ENCODE data around the gene ZNF174. TPM values are rescaled to one million over a fixed set of nuclear protein-coding genes. Genes with fewer than 3 reads are reported as not detected.
A peak's percentile ranks its signal among the peaks of the same experiment; 100 is the strongest.

Gene ZNF174
- total RNA-seq, 1 donor from 2014 or later, result 11.3 TPM

DNA sequence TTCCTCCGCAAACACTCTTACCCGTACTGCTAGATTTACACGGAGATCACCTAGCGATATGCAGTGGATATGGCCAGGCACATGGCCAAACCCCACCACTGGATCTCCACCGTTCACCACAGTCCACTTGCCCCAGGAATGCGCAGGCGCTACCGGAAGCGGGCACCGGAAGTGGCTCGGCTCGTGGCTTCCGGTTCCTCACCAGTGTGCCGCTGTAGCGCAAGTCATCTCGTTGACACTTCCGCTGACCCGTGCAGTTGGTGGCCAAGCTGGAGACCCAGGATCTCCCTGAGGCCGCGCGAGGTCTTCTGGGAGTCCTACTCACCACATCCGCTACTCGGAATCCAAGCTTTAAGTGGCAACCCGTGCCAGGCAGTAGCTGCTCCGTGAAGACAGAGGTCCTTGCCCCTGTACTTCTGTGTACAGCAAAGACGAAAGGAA lies 30.8 kb downstream of the ZNF174 start:
- peak; percentile 75 for DNase-seq
- ATAC-seq (ENCODE audit: poor library complexity), result peak; percentile 72
- intact Hi-C loops (cut with DNase I), result loop anchor here (10.0 kb wide), 1 partner anchor 47 kb away; no protein-coding TSS in a partner anchor

DNA sequence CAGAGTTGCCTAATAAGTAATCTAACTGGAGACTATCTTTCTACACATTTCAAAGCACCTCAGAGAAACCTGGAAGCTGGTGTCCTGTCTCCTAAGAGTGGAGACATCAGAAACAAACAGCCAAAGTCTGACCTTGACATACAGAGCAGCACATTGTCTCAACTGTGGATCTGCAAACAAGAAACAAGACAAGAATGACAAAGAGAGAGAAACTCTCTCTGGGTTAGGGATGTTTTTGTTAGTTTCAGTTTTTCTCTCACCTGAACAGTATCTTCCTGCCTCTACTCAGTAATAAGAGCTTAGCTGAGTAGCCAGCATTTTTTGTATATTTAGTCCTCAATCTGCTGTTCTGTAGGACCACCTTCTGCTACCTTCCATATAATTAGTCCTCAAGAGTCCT lies 33.4 kb downstream of the ZNF174 start:
- peak; percentile 18 for ATAC-seq (ENCODE audit: poor library complexity)
- DNase-seq, result no peak
- intact Hi-C loops (cut with DNase I), result loop anchor here (10.0 kb wide), 1 partner anchor 50 kb away; no protein-coding TSS in a partner anchor

GRCh38 chr16:3439637-3440036 lies 38.6 kb downstream of the ZNF174 start:
- ATAC-seq (ENCODE audit: poor library complexity) (no peak), DNase-seq (no peak)
- intact Hi-C loops (cut with DNase I), result loop anchor here (10.0 kb wide), 1 partner anchor 55 kb away; no protein-coding TSS in a partner anchor

DNA sequence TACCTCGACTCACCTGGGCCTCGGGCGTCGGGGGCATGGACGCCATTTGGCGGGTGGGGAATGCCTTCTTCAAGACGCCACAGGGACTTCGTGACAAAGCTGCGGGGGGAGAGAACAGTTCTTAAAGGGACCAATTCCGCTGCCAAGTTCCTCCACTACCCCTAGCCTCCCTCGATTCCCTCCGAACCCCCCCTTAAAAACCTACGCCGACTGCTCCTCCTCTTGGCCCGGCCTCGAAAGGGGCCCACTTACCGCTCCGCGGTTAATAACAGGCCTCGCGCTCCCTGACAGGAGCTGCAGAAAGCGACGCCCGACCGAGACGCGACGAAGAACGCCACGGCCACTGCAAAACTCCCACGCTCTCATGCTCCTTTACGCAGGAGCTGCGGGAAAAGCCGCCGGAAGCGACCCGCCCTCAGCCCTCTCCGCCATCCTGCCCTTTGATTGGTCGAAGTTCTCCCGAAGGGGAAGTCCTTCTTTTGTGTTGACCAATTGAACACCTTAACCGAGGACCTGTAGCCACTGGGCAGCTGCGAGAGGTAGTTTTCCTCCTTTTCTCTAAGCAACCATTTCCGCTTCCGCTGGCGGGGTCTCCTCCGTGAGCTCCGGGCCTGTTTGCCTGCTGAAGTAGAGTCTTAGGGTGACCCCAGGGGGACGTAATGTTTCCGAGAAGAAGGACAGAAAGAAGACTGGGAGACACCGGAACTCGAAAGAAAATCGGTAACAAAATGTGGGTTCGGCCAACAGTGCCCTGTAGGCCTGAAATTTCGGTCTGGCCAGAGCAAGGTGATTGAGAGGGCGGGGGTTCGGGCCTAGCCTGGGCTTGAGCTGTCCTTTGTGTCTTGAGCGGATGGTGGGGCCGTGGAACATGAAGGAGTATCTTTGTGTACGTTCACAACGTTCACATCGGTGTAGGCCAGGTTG lies 42.4 kb downstream of the ZNF174 start, which contains the start of the genes NAA60 and ZNF597:
TSS of gene NAA60 (plus strand) at position 573 of the 924 bp plus-strand sequence. CDS start 32,548 bp downstream, outside the sequence.
TSS of gene ZNF597 (minus strand) at position 397 of the 924 bp plus-strand sequence. CDS start at position 46, 351 bp downstream.
- intact Hi-C loops (cut with DNase I), result no loop called here
- ATAC-seq (ENCODE audit: poor library complexity), result peak; percentile 99
- DNase-seq, result peak; percentile 81

DNA sequence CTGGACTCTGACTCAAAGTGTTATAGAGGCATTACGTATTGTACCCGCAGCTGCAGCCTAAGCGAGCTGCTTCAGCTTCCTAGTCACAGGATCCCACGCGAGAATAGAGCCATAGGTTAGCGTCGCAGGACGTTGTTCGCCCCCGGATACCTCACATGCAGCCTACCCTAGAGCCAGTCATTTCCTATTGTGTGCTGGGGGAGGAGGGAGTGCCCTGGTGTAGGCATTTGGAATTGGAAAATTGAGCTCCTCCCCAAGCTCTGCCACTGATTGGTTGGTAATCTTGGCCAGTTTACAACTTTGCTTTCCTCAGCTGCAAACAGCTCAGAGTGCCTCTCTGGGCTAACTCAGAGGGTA lies 43.0 kb downstream of the ZNF174 start:
- DNase-seq (no peak), ATAC-seq (ENCODE audit: poor library complexity) (peak; percentile 72)
- intact Hi-C loops (cut with DNase I), result no loop called here

GRCh38 chr16:3454093-3454492 lies 53.1 kb downstream of the ZNF174 start:
- no peak for ATAC-seq (ENCODE audit: poor library complexity)
- intact Hi-C loops (cut with DNase I), result no loop called here
- DNase-seq, result no peak

DNA sequence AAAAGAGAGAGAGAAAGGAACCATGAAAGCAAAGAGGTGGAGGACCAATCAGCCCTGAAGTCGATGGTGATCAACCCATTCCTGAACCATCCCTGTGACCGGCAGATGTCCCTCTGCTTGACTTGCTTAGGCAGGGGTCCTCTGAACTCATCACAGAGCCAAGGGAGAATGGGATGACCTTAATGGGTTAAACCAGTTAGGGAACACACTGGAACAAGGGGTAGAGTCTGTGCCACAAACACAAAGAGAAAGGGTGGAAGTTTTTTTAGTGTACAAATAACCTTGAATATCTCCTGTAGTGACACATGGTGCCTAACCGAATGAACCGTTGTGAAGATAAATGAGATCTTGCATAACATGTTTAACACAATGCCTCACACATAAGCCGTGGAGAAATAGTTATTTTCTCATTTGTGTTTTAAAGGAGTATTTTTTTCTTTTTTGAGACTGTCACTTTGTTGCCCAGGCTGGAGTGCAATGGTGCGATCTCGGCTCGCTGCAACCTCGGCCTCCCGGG lies 53.7 kb downstream of the ZNF174 start:
- ATAC-seq (ENCODE audit: poor library complexity), result no peak
- intact Hi-C loops (cut with DNase I), result loop anchor here (5.0 kb wide), 2 partner anchors 147 to 192 kb away; partner anchors contain the start of genes TIGD7 and ZNF75A
- DNase-seq, result no peak

DNA sequence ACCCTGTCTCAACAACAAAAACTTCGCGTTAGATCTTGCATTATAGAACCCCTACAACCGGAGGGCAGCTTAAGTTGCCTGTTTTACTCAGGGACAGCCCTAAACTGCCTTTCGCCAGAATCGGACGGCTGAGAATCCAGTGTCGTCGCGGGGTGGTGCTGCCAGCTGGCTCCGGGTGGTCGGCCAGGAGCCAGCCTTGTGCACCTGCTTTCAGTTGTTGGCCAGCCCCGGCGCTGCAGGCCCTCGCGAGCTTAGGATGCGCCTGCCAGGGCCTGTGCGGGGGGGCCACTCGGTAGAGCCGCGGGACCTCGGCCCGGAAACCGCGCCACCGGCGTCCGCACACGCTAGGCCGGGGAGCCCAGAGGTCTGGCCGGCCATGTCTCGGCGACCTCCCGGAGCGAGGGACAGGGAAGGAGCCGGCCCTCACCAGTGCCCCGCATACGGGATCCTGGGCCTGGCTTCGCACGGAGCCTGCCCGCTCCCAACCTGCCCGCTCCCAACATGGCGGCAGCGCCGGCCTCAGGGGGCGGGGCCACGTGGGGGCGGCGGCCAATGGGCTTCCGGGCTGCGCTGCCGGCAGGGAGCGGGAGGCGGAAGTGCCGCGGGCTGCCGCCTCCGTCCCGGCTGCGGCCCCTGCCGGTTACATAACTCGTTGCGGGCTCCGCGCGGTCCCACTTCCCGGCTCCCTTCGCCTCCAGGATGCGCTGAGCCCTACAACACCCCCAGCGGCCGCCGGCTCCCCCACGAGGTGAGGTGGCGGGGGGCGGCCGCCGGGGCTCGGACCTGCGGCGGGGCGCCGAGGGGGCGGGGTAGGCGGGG lies 56.6 kb downstream of the ZNF174 start:
- ATAC-seq (ENCODE audit: poor library complexity), result peak; percentile 91
- intact Hi-C loops (cut with DNase I), result loop anchor here (5.0 kb wide), 2 partner anchors 150 to 195 kb away; partner anchors contain the start of genes TIGD7 and ZNF75A
- peak; percentile 95 for DNase-seq

DNA sequence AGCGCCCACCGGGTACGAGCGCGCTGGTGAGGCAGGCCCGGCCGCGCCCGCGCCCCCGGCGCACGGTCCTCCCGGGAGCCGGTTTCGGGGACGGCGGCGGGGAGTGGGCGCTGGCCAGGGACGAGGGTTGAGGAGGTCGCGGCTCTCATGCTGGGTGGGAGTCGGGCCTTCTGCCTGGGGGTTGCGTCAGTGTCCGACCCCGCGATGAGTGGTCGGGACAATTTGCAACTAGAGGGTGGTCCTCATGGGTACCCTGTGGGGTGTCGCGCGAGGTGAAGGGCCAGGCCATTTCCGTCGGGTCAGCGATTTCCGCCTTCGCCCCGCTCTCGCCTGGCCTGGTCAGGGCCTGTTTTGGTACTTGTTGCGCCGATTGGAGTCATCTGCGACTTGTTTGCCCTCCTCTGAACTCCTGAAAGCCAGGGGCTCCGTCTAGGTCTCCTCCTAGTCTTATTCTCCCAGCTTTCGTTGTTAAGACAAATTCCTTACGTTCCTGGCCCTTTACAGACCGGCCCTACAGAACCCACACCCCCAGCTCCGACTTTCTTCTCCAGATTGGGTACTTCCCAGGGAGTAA lies 57.4 kb downstream of the ZNF174 start:
- intact Hi-C loops (cut with DNase I), result loop anchor here (5.0 kb wide), 2 partner anchors 151 to 196 kb away; partner anchors contain the start of genes TIGD7 and ZNF75A
- no peak for ATAC-seq (ENCODE audit: poor library complexity)
- no peak for DNase-seq

DNA sequence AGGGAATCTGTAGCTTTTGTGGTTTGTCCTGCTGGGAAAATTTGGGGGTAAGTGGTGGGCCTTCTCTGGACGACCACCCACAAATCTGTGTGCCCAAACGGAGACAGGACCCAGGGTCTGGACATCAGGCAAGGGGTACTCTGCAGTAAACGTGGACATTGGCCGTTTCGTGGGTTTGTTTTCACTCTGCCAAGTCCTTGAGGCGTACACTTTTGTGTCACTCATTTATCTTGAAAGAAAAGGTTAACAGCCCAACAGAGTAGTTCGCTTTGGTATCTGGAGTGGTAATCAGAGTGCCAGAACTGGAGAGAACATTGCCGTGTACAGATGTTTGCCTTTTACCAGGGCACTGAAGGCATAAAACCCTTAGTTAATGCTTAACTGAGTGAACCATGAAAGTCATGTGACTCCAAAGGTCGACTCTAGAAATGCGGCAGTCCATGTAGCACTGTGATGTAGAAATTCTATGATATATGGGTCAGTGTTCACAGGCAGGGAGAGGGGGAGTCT lies 57.9 kb downstream of the ZNF174 start:
- ATAC-seq (ENCODE audit: poor library complexity) (no peak), DNase-seq (no peak)
- intact Hi-C loops (cut with DNase I), result loop anchor here (5.0 kb wide), 2 partner anchors 152 to 197 kb away; partner anchors contain the start of genes TIGD7 and ZNF75A

Other genes starting within 250 kb of the ZNF174 start
- not detected for gene OR1F1, start 213.0 kb upstream of the ZNF174 start, total RNA-seq
- 4.1 TPM for gene ZNF200, start 166.1 kb upstream of the ZNF174 start, total RNA-seq
- gene MEFV, start 144.6 kb upstream of the ZNF174 start, total RNA-seq, result 0.78 TPM
- 7.9 TPM for gene ZNF263, start 117.7 kb upstream of the ZNF174 start, total RNA-seq
- 9.4 TPM for gene TIGD7, start 95.8 kb upstream of the ZNF174 start, total RNA-seq
- gene ZNF75A, start 95.7 kb upstream of the ZNF174 start, total RNA-seq, result 16.8 TPM
- gene OR2C1, start 45.3 kb upstream of the ZNF174 start, total RNA-seq, result not detected
- gene ZSCAN32, start 211 bp upstream of the ZNF174 start, total RNA-seq, result 5.5 TPM
- gene ZNF597, start 42.3 kb downstream of the ZNF174 start, total RNA-seq, result 1.5 TPM
- 47.0 TPM for gene NAA60, start 42.5 kb downstream of the ZNF174 start, total RNA-seq
- not detected for gene C16orf90, start 94.3 kb downstream of the ZNF174 start, total RNA-seq
- gene CLUAP1, start 99.8 kb downstream of the ZNF174 start, total RNA-seq, result 17.4 TPM
- 0.89 TPM for gene NLRC3, start 176.2 kb downstream of the ZNF174 start, total RNA-seq
- 3.2 TPM for gene SLX4, start 210.4 kb downstream of the ZNF174 start, total RNA-seq